ENCODE results near the gene ESRRA. TPM values are rescaled to one million over a fixed set of nuclear protein-coding genes. Genes with fewer than 3 reads are reported as not detected.

ESRRA gene
- total RNA-seq, 1 experiment from 2014 or later, result 111 TPM

- peaks cover 11% of the 10 kb centered on the region for H3K36me3 ChIP-seq (ENCODE audit: low read depth, low read length)
- intact Hi-C loops (cut with micrococcal nuclease), result loop anchor here (1.0 to 2.0 kb wide), 2 partner anchors 12 to 17 kb away; partner anchors contain the start of gene ESRRA
- BruUV-seq (replicated peaks), result no TSS peak
These were observed 12.1 kb downstream of the ESRRA start, which contains the start of gene TRMT112 for GRCh38 chr11:64317325-64317960. Gene TRMT112, minus strand, starts transcription at chr11:64317559. Its CDS starts 33 bp downstream, at chr11:64317526.

GRCh38 chr11:64317961-64318765 is 12.8 kb downstream of the ESRRA start, which contains the start of gene PRDX5:
Gene PRDX5, plus strand, starts transcription at chr11:64318121. Its CDS starts 95 bp downstream, at chr11:64318216.
- H3K27me3 ChIP-seq (ENCODE audit: low read length), result no peaks in the 10 kb centered on the region
- H3K4me2 ChIP-seq (ENCODE audit: low read length), result peak within 1 kb of the TSS; percentile 91
- CTCF ChIA-PET, result interaction anchor here (0.5 to 3.0 kb wide), 23 partner anchors 9 to 379 kb away, joined by 3 to 106 read pairs (median 5); partner anchors contain the start of genes ESRRA and NAA40
- POLR2A ChIA-PET (ENCODE audit: unreplicated experiment), result interaction anchor here (0.5 to 2.0 kb wide), 19 partner anchors 9 to 1461 kb away, joined by 3 to 30 read pairs (median 5); partner anchors contain the start of genes ESRRA, FKBP2 and SF1
- peaks cover 49% of the 10 kb centered on the region for H3K79me2 ChIP-seq (ENCODE audit: low read length)
- peak within 1 kb of the TSS; percentile 94 for H3K27ac ChIP-seq (ENCODE audit: low read length)
- peaks cover 14% of the 10 kb centered on the region for H3K36me3 ChIP-seq (ENCODE audit: low read depth, low read length)
- peak within 1 kb of the TSS; percentile 93 for H3K9ac ChIP-seq (ENCODE audit: low read length)
- TSS peak; percentile 45 for BruUV-seq (replicated peaks)
- peak within 1 kb of the TSS; percentile 82 for H2AFZ ChIP-seq (ENCODE audit: low read length)
- intact Hi-C loops (cut with micrococcal nuclease), result loop anchor here (1.0 to 2.0 kb wide), 4 partner anchors 11 to 37 kb away; partner anchors contain the start of gene ESRRA
- H4K20me1 ChIP-seq (ENCODE audit: low read length), result no peaks in the 10 kb centered on the region
- peaks cover 28% of the 10 kb centered on the region for H3K4me1 ChIP-seq (ENCODE audit: insufficient read depth, low read length)
- DNase-seq (peak; percentile 99), ATAC-seq (peak; percentile 76)
- H3F3A ChIP-seq (ENCODE audit: low read length, unreplicated experiment), result peaks cover 7% of the 10 kb centered on the region
- peak; percentile 60 for TF ChIP-seq CTCF (conservative IDR thresholded peaks at IDR 0.05; ENCODE audit: low read depth, low read length)
- no peak for TF ChIP-seq EZH2phosphoT487 (IDR thresholded peaks at IDR 0.05; ENCODE audit: borderline replicate concordance, low read length)
- H3K9me2 ChIP-seq (replicated peaks; ENCODE audit: low read length), result no peaks in the 10 kb centered on the region
- H3K9me3 ChIP-seq (ENCODE audit: low read length), result no peaks in the 10 kb centered on the region
- H3K4me3 ChIP-seq (ENCODE audit: low read length), result peak within 1 kb of the TSS; percentile 83

More at GRCh38 chr11:64317325-64317960, 12.1 kb downstream of the ESRRA start, which contains the start of gene TRMT112:
- TF ChIP-seq EZH2 (IDR thresholded peaks at IDR 0.05; ENCODE audit: low read length, unreplicated experiment), result no peak
- TF ChIP-seq CTCF (conservative IDR thresholded peaks at IDR 0.05; ENCODE audit: low read depth, low read length), result no peak
- peak; percentile 79 for ATAC-seq
- Histone ChIP-seq H3K27ac (ENCODE audit: low read length) (peak within 1 kb of the TSS; percentile 94), H3K79me2 (ENCODE audit: low read length) (peaks cover 49% of the 10 kb centered on the region), H3K27me3 (ENCODE audit: low read length) (no peaks in the 10 kb centered on the region), H3K4me1 (ENCODE audit: insufficient read depth, low read length) (peaks cover 28% of the 10 kb centered on the region), H3K4me3 (ENCODE audit: low read length) (peak within 1 kb of the TSS; percentile 83), H2AFZ (ENCODE audit: low read length) (peak within 1 kb of the TSS; percentile 82), H3K9me2 (replicated peaks; ENCODE audit: low read length) (no peaks in the 10 kb centered on the region), H3F3A (ENCODE audit: low read length, unreplicated experiment) (peaks cover 7% of the 10 kb centered on the region), H3K9ac (ENCODE audit: low read length) (peak within 1 kb of the TSS; percentile 93), H4K20me1 (ENCODE audit: low read length) (no peaks in the 10 kb centered on the region), H3K9me3 (ENCODE audit: low read length) (no peaks in the 10 kb centered on the region), H3K4me2 (ENCODE audit: low read length) (peak within 1 kb of the TSS; percentile 91)
- POLR2A ChIA-PET (ENCODE audit: unreplicated experiment), result interaction anchor here (0.5 to 2.0 kb wide), 20 partner anchors 10 to 1461 kb away, joined by 3 to 30 read pairs (median 4); partner anchors contain the start of genes ESRRA, FKBP2 and SF1
- DNase-seq, result peak; percentile 99
- CTCF ChIA-PET, result interaction anchor here (0.6 to 3.0 kb wide), 21 partner anchors 10 to 378 kb away, joined by 3 to 106 read pairs (median 6); partner anchors contain the start of genes ESRRA and NAA40
